ENCODE measurements around the gene RELL2.
"Not testable (repeated sequence)": the region's sequence is repeated elsewhere in the genome, so short reads cannot be mapped to it uniquely, and the experiment has no call there.

RELL2 gene, protein sequence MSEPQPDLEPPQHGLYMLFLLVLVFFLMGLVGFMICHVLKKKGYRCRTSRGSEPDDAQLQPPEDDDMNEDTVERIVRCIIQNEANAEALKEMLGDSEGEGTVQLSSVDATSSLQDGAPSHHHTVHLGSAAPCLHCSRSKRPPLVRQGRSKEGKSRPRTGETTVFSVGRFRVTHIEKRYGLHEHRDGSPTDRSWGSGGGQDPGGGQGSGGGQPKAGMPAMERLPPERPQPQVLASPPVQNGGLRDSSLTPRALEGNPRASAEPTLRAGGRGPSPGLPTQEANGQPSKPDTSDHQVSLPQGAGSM

DNA sequence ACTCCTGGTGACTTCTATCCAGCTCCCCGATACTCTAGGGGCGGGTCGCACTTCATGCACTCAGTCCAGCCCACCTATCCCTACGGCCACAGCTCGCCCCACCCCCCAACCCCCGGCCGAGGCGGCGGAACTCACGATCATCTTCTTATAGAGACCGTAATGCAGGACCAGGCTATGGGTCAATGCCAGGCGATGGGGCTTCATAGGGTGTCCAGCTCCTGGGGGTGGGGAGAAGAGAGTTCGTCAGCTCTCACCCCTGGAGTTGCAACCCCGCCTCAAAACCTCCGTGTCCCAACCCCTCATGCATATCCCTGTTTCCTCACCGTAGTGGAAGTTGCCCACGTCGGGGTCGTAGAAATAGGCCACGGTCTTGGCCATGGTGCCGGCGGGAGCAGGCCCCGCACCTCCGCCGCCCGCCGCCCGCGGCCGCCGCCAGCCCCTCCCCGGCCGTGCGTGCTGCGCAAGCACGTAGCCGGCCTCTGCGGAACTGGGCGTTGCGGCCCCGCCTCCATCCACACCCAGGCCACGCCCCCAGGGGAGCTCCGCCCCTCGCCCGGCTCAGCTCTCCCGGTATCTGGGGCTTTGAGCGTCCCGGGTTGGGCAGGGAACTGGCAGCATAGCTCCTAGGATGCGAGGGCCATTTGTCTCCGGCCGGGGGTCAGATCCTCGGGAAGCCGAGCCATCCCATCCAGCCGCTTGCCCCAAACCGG, at the start of gene RELL2, which contains the start of gene HDAC3:
TSS of gene RELL2 (plus strand) at position 585 of the 710 bp plus-strand sequence. CDS start 1,229 bp downstream, outside the sequence.
TSS of gene HDAC3 (minus strand) at position 437 of the 710 bp plus-strand sequence. CDS start at position 378, 59 bp downstream.
- peak; percentile 14 to 81 for DNase-seq

GRCh38 chr5:141590127-141590526, 46.7 kb upstream of the RELL2 start:
- DNase-seq, result no peak

GRCh38 chr5:141596867-141597266, 39.9 kb upstream of the RELL2 start:
- DNase-seq, result no peak

DNA sequence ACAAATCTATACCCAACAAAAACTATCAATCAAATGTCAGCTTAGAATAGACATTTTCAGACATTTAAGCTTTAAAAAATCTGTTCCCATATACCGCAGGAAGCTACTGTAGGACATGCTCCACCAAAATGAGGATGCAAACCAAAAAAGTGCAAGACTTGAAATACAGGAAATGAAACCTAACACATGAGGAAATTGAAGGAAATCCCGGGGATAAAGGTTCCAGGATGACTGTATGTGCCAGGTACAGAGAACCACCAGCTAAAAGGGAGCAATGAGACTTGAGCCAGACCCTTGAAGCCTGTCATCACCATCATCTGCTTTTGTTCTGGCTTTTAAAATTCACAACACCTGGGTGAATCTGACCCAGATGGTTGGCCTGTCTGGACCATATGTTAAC, 39.4 kb upstream of the RELL2 start:
- no peak for DNase-seq

DNA sequence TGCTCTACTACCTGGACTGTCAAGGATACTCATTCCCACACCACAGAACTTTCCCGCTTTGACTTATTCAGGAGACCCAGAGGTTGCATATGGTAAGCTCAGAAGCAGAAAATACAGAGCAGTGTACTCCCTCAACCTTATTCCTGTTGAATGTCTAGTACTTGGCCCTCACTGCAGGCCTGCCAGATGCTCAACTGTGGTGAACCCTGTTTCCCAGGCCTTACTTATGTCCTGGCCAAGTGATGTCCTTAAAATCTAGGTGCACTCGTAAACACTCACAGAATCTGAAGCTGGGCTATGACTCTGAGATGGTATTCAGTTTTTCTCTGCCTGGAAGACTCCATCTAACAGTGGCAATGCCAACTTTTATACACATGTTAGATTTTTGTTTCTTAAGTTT, 39.0 kb upstream of the RELL2 start:
- DNase-seq, result no peak

GRCh38 chr5:141598391-141599345, 38.1 kb upstream of the RELL2 start:
- no peak for DNase-seq

DNA sequence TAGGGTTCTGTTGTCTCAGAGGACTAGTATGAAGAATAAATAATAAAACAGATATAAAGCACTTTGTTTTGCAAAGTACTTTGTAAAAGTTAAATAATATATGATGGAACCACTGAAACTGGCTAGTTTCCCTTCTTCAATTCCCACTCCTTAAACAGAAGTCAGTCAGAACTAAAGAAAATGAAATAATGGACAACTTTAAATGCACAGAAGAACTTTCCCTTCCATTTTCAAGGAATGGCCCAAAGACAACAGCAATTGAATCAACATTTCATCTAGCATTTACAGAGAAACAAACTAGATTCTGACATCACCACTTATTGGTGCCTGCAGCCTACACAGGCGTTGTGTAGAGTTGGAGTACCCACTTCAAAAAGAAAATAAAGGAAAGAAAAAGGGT, 34.2 kb upstream of the RELL2 start:
- no peak for DNase-seq

- no peak for DNase-seq
Measured at GRCh38 chr5:141603923-141604717, 32.7 kb upstream of the RELL2 start.

DNA sequence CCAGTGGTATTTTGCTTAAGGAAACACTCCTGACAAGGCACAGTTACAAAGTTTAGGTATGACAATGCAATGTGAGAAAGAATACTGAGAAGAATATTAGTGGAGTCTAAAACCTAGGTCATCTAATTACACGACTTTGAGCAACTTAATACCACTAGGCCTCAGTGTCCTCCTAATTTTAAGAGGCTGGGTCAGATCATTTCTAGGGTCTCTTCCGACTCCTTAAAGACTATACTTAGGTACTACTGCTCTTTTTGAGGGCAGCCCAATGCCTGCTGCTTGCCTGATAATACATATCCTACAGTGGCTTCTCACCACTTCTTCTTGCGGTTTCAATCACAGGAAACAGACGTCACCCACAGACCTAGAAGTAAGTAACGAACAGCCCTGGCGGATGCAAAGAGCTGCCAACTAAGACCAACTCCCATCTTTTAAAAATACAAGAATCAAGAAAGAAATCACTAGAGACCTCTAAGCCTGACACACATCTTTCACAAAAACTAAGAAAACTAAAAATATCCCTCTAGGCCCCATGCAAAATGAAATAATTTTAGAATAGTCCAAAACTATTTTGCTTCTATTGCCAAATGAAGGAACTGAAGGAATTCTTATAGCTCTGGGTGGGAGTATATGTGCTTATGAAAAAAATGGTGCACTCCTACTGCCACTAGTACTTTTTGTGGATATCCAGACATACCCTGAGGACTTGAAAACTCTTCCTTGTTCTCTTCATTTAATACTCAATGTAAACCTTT, 31.1 kb upstream of the RELL2 start:
- DNase-seq, result no peak

DNA sequence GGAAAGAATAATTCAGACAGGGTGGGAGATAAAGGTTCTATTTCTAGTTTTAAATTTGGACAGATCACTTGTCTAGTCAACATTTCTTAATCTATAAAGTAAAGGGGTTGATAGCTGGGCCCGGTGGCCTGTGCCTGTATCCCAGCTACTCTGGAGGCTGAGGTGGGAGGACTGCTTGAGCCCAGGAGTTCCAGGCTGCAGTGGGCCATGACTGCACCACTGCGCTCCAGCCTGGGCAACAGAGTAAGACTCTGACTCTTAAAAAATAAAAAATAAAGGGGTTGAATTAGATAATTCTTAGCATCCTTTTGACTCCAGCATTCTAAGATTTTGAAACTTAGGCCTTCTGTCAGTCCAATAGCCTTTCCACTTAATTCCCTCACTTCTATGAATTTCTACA, 28.8 kb upstream of the RELL2 start:
- no peak for DNase-seq

DNA sequence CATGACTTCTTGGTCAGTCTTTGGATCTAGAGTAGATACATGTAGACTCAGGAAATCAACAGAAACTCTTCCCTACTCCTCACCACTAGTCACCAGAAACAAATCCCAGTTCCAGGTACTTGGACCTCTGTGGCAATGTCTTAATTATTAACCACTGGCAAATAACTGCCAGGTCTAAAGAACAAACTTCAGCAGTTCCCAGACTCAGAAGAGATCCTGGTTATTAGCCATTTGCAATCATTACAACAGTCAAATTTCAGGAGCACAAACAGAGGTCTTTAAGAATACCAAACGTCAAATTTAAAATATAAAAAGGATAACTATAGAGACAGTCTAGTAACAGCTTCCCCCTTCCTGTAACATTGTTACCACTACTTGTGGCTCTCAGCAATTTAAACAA, 28.2 kb upstream of the RELL2 start:
- no peak for DNase-seq

GRCh38 chr5:141609044-141609443, 27.8 kb upstream of the RELL2 start:
- no peak for DNase-seq

- DNase-seq, result not testable (repeated sequence)
Measured at GRCh38 chr5:141609921-141610320, 26.9 kb upstream of the RELL2 start.

- no peak for DNase-seq
Measured at GRCh38 chr5:141611289-141611688, 25.5 kb upstream of the RELL2 start.

DNA sequence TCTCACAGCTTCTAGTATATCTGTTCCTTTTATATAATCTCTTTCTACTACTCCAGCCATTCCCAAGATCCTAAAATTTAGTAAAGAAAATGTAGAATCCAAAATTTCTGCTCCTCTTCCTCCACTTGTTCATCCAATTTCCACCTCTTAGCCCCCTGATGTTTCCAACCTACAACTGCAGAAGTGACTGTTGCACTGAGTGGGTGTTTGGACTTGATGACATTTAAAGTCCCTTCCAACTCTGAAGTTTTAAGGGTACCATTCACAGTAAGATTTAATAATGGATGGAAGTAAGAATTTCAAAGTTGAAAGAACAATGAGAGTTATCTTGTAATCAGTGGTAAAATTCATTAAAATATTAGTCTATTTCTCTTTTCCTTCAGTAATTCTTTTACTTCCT, 23.5 kb upstream of the RELL2 start:
- no peak for DNase-seq

GRCh38 chr5:141615991-141616720, 20.6 kb upstream of the RELL2 start:
- DNase-seq, result no peak

- no peak for DNase-seq
Measured at GRCh38 chr5:141617128-141617527, 19.7 kb upstream of the RELL2 start.

DNA sequence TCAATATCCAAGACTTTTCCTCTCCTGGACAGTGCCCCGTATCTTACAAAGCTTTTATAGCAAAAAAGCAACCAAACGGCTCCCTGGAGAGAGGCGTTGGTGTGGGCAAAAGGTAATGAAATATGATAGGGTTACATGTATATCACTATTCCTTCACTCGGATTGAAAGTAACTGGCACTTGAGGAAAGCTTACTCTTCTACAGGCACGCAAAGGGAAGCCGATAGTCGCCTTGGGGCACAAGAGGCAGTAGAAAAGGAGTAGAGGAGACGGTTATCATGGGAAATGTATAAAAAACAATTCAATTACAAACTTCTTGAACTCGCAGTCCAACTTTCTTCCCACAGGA, 19.1 kb upstream of the RELL2 start:
- no peak for DNase-seq

- no peak for DNase-seq
Measured at GRCh38 chr5:141618030-141618803, 18.6 kb upstream of the RELL2 start.
